GM19395 (cell line): ENCODE data around the gene RALGAPA2.

Experiments
- ATAC-seq: cut with Tn5 transposase; IDR thresholded peaks from one replicate; pipeline ENCODE4 v1.9.1; 2021; ENCODE audit warnings: mild to moderate bottlenecking, moderate library complexity; ENCODE audit not compliant: unreplicated experiment

Gene RALGAPA2

DNA sequence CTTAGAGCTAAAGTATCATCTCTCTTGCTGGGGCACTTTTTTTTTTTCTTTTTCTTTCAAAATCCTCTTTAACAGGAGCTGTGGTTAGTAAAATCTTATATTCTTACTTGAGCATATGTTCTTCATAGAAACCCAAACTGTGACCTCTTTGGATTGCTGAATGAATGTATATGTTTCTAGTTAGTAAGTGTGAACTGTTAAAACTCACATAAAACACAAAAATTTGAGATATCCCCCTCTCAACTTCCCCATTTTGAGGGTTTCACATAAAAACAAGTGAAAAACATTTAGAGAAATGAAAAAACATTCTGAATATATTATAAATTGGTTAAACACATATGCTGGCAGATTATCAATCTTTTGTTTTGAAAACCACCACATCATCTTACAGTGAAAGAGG is 266.4 kb downstream of the RALGAPA2 start:
- no peak for ATAC-seq

DNA sequence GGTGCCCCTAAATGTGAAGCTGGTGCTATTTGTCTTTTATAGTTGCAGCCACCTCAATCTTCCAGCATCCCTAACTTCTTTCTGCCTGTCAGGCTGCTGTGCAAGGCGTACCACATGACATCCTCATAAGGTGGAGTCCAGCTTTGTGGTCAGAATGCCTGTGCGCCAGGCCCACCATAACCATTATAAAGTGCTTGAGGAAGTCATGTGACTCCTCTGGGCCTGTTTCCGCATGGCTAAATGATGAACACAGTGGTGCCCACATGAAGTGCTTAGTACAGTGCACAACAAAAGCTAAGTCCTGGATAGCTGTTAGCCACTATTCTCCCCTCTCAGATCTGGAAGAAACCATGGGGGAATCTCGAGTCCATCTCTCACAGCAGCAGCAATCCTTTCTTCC is 268.9 kb downstream of the RALGAPA2 start:
- ATAC-seq: no peak

DNA sequence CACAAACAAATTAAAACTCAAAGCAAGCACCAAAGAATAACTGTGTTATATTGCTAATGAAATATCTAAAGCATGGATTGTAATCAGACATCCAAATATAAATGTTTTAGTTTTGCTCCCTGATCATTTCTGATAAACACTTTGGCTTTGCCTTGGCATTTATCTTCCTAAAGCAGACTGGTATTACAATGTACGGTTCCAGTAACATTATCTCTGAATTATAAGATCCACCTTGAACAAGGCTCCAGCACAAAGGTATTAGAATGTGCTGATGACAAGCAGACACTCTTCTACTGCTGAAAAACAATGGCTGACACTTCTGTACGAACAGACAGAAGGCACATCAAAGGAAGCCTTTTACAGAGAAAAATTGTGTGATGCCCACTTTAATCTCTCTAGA is 270.0 kb downstream of the RALGAPA2 start:
- no peak for ATAC-seq

DNA sequence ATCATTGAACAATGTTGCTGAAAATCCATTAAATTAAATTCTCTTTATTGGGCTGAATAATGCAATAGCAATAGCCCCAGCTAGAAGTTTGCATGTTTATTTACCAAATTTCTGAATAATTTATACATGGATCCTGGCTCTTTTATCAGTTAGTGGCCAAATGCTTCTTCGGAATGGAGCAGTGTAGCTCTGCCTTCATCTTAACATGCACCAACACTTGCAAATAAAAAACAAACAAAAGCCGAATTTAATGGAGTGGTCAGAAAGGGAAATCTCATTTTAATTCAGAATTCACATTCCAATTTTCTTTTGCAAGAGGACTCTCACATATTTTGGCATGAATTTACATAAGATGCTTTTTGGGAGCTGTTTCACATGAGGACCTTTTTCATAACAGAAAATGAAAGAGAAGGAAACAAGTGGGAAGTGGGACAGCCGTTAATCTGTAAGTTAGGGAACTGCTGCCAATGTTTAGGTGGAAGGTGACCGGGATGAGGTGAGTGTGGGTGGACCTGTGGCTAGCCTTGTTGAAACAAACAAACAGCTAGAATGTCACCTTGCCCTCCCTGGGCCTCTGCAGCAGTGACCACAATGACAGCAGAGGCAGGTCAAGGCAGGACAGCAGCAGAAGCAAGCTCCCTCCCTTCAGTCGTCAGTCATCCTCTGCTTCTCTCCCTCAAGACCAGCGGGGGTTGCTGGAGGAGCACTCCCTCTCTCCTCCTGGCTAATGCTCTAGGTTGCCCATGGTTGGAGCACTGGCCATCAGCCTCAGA is 271.4 kb downstream of the RALGAPA2 start:
- ATAC-seq: no peak

DNA sequence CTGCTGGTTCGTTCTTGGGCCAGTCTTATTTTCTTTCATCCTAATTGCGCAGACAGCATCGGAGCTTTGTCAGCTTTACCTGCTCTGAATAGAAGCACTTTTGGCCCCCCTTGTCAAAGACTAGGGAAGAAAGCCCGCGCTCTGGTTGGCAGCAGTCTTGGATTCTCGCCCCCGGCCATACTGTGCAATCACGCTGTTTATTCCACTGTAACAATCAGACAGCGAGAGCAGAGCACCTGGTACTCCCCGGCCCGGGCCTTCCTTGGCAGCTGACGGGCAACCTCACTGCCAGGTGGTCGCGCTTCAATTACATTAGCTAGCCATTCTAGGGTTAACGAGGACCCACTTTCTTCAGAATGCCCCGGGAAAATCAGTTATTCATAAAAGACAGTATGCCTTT is 272.0 kb downstream of the RALGAPA2 start:
- ATAC-seq: no peak

DNA sequence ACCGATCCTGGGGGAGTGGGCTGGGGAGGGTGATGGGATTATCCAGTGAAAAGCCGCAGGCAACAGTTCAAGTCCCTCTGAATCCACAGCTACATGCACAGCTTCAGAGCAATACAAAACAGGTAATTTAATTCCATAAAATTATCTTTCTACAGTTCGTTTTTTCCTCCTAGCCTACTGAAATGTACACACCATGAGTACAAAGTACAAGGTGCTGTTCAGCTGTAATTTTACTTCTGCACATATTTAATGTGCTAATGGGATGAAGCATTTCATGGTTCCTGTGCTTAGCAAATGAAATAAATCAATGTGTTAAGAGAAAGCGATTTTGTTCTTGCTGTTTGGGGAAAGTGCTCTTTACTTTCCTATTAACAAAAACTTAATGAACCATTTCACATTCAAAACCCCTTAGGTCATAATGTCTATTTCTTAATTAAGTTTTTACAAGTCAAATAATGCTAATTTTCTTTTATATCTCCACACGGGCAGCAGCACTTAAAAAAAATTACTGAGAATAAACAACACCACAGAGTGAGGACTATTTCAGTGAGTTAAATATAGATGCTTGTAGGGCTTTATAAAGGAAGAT is 272.7 kb downstream of the RALGAPA2 start:
- no peak for ATAC-seq

DNA sequence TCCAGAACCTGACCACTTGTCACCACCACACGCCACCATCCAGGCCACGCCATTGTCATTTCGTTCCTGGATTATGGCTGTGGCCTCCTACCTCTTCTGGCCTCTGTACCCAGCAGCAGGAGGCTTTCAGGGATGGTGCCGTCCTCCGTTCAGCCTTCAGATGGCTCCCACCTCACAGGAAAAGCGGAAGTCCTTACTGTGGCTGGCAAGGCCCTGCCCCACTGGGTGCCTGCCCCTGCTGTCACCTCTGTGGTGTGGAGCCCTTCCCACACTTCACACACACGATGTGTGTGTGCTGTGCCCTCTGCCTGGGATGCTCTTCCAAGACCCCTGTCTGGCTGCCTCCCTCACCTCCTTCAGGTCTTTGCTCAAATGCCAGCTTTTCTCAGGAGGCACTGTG is 275.1 kb downstream of the RALGAPA2 start:
- no peak for ATAC-seq

DNA sequence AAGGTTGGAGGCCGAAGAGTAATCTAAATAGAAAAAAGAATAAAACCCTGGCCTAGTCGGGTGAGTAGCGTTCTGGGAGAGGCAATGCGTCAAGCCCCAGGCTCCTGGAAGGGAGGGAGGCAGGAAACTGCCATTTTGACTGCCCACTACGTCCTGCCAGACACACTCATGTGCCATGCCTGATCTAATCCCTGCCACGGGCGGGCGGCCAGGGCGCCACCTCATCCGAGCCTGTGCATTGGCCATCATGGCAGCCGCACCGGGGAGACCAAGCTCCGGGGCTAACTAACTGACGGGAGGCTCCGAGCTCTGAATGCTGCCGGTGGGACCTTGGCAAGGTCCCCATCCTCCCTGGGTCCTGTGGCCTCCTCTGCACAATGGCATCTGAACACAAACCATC is 275.8 kb downstream of the RALGAPA2 start:
- ATAC-seq: no peak

DNA sequence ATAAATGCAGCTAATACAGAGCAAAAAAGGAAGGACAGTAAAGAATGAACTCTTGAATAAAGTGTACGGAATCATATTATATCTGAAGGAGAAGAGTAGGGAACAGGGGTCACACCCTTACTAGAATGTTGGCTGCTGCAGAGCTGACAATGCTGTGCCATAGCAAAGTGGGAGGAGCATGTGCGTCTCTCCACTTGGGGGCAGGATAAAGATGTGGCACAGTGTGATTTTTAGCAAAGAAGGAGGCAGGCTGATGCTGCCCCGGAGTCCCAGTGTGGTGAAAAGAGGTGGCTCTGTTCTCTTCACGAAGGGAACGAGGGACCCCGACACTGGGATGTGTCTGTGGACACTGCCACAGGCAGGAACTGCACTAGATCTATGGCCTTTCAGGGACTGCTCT is 277.0 kb downstream of the RALGAPA2 start:
- ATAC-seq: no peak

DNA sequence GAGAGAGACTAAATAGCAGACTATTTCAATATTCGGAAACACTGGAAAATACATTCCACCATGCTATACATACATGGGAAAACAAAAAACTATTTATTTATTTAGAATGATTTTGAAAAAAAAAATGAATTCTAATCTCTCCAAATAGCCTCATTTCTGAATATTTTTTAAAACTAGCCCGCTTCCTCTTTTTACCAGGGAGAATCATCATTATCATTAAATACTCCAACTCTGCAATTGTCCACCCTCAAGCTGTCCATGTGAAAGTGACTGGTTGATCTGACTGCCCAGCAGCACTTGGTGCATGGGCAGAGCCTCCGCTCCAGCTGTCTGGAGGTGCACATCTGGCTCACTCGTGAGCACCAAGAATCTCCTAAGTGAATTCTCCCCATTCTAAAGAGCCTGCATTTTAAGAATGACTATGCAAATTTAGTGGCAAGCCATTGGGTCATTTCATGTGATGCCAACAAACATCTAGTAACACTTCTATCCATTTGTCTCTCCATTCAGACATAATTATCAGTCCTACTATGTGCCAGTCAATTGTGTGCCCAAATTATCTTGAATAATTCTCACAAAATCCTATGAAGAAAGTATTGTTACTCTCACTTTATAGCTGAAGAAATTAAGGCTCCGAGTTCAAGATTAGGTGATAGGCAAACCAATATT is 279.7 kb downstream of the RALGAPA2 start:
- ATAC-seq: no peak

DNA sequence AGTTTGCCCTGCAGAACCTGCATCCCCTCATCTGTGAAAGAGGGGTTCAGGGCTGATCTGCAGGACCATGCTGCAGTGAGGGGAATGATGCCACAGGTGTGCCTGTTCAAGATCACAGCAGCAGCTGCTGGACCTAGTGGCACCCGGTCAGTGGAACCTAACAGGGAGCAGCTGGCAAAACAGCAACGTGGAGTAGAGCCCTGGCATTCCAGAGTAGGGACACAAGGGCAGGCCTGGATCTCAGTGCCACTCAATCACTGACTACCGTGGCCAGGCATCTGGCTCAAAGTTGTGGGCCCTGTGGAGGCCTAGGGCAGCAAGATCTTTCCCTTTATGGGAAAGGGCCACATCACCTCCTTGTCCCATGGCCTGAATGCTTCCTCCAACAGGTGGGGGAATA is 282.4 kb downstream of the RALGAPA2 start:
- no peak for ATAC-seq

DNA sequence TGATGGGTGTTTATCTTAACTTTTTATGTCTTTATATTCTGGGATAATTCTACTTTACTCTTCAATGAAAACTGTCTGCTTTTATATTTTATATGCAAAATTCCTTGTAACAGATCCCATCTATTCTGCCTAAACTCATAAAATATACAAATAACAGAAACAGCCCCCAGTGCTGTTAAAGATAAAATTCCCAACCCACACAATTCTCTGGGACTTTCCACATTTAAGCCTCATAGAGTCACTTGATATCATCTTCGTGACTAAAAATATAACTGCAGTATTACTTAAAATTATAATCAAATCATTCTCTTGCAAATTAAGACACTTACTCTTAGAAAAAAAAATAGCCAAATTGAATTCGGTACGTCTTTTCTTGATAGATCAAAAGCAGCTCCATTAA is 284.4 kb downstream of the RALGAPA2 start:
- no peak for ATAC-seq

DNA sequence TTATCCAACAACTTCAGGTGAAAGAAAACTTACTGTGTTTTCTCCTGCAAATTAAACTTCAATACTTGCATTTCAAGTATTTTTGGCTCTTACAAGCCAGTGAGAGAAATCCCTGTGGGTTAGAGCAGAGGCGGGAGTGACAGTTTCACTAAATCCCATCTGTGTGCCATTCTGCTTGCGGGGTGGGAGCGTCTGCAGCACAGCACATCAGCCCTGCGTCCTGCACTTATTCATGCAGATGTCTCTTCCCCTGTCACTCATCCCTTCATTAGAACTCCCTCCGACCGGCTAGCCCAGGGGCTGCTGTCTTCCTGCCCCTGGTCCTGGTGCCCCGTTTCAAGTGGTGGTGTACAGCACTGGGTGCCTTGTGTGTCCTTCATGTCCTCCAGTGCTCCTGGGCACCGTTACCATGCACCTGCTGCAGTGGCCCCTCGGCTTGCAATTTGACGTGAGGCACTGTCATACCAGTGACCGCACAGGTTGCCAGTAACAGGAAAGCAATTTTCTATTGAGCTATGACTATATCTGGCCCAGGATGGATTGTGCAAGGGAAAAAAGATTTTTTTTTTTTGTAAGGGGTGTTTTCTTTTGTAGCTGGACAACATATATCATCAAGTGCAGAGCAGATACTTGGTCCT is 285.1 kb downstream of the RALGAPA2 start:
- no peak for ATAC-seq

DNA sequence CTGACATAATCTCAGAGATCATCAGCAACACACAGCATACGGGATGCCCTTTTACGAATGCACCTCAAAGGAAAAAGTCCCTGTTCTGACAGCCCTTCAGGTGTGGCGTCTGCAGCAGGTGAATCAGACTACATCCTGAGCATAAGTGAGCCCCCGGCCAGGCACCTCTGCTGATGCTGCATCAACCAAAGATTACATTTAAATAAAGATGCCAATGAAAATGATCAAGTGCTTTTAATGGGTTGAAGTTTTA is 285.9 kb downstream of the RALGAPA2 start:
- ATAC-seq: no peak

DNA sequence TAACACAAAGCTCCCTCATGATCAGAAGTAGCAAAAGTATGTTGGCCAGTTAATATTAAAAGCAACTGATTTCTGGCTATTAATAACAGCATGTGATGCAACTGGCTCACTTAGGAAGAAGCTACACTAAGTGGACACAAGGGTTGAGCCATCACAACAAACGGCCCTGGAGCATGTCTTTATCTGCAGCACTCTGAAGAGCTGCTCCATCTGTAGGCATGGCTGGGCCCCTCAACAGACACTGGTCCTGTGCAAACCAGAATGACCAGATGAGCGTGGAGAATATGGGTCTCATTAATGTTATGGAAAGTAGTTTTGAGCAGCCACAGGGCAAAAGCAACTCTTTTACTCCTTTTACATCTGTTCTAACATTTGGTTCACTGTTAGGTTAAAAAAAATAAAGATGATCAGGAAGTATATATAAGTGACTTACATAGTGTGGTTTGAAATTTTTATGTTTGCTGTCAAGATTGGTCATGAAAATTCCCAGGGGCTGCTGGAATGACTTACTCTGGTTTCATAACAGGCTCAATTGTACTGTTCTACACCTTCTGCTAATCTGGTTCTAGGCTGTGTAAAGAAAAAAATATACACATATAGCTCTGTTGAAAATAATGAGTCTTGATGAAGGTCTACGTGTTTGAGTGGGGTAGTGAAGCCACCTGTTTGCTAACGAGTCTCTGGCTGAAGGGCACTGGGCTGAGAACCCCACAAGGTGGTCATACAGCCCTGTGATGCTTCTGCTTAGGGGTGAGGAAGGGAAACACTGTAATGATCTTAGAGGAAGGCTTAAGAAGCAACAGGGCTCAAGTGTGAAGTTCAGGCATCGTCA is 286.4 kb downstream of the RALGAPA2 start:
- no peak for ATAC-seq

DNA sequence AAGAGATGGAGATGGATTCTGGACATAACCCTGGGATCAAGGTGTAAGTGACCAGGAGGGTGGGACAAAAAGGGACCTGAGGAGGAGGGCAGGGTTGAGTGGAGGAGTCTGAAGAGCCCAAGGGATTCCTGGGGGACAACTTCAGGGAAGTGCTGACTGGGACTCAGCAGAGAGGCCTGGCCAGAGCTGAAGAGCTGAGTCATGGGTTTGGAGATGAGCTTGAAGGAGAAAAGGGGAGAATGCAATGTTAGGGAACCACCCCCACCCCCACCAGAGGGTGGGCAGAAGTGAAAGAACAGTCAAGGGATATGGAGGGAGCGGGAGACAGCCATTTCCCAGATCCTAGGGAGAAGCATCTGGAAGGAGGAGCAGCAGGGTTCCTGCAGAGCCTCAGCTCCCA is 289.3 kb downstream of the RALGAPA2 start:
- no peak for ATAC-seq

DNA sequence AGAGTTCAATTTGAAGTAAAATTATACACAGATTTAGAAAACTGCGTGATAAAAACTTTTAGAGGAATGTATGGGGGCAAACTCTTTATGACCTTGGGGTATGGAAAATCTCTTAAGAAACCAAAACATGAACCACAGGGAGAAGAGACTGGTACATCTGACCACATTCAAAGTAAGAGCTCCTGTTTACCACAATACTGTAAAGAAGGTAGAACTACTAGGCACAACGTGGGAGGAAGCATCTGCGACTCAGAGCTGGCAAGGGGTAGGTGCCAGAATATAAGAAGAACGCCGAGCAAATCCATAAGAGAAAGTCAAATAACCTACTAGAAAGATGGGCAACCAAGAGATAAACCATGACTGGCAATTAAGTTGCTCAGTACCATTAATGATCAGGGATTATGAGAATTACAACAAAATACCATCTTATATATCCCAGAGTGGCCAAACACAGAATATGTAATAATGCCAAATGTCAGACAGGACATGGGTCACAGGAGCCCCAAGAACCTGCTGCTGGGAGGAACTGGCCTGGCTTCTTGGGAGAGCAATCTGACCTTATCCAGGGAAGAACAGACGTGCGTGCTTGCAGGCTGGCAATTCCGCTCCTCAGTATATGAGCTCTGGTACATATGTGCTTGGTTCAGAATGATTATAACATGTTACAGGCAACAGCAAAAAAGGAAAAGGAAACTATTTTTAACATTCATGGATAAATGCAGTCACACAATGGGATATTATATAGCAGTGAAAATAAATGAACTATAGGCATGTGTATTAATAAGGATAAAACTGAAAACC is 294.4 kb downstream of the RALGAPA2 start:
- no peak for ATAC-seq

DNA sequence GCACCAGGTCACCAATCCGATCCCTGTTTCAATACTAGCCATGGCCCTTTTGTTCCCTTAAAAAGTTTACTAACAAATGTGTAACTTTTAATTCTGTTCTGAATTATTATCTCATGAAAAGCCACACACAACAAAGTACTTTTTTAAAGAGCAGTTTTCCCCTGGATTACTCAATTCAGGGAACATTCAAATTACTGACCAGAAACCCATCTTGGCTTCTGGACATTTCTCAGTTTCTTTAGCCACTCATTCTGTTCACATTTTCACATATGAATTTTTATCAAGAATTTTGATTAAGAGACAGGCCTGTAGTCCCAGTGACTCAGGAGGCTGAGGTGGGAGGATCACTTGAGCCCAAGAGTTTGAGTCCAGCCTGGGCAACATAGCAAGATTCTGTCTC is 297.1 kb downstream of the RALGAPA2 start:
- ATAC-seq: no peak

DNA sequence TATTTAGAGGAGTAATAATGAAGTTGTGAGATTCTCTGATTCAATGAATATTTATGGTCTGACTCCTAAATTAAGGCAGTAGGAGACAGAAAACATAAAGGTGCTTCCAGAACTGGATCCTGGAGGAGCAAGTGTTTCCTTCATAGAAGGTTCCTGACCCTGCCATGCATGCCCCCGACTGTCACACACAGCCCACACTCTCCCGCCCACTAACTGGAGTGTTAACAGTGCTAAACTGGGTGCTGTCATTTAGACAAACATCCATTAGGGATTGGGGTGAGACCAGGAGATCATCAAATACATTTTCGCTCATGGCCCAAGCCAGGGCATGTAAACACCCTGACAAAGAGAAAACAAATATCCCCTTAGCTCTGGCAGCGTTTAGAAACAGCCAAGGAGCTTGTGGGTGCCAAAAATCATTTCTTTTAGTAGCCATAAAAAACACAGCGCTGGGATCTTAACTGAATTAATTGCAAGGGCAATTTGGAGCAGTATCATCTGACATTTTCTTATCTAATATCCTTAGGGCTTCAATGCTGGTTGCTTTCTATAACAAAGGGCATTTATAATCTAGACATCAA is 297.7 kb downstream of the RALGAPA2 start:
- no peak for ATAC-seq

DNA sequence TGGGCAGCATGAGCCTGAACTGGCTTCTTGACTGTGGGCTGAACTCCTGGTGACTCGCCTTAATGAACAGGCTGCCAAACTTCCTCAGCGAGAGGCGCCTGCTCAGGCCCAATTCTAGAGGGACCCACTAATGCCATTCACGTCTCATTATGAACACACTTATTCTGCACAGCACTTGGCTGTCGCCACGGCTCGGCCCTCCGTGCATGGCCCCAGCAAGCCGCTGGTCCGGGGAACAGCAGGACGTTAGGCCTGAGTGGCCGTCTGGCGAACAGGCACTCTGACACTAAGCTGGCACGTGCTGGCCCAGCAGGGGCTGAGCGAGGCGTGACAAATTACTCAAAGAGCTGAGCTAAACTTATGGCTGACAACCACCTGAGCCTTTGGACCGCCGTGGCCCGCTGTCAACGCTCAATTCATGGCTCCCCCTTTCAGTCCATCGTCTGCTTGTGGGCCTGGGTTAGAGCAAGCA is 298.6 kb downstream of the RALGAPA2 start:
- ATAC-seq: no peak
